H1 (cell line): ENCODE measurements around the gene DLG1.

Experiments
- CEBPB ChIP-seq: IDR thresholded peaks from 2 replicates; pipeline ENCODE4 v1.6.1; 2012; ENCODE audit warnings: low read depth, low read length
- CTCF ChIP-seq, 3 experiments: IDR thresholded peaks; 1 replicate in 2 of 3; 2 replicates in 1 of 3; pipeline versions ENCODE4 v1.5.1 to v1.6.1; 2011; ENCODE audit warnings: low read length in 3 of 3, mild to moderate bottlenecking in 3 of 3, inconsistent platforms in 2 of 3, low read depth in 1 of 3, moderate library complexity in 1 of 3; ENCODE audit not compliant: insufficient read depth in 1 of 3; ENCODE audit errors: control extremely low read depth in 1 of 3
- EP300 ChIP-seq, 2 experiments: IDR thresholded peaks; 1 replicate in 1 of 2; 2 replicates in 1 of 2; pipeline ENCODE4 v1.6.1; 2011 to 2012; ENCODE audit warnings: low read depth in 2 of 2, low read length in 2 of 2, mild to moderate bottlenecking in 2 of 2, borderline replicate concordance in 1 of 2, inconsistent platforms in 1 of 2, moderate library complexity in 1 of 2
- EZH2 ChIP-seq: fragments of 200-600 bp; sonication (generic); IDR thresholded peaks from 2 replicates; pipeline ENCODE4 v1.7.1; 2012; ENCODE audit warnings: low read depth, mild to moderate bottlenecking, moderate library complexity, low read length, inconsistent platforms; ENCODE audit not compliant: severe bottlenecking
- GABPA ChIP-seq: IDR thresholded peaks from 2 replicates; pipeline ENCODE4 v1.6.1; 2011; ENCODE audit warnings: mild to moderate bottlenecking, low read length, moderate library complexity, borderline replicate concordance; ENCODE audit not compliant: insufficient read depth
- HDAC2 ChIP-seq, 2 experiments: fragments of 300-600 bp in 1 of 2; sonication (generic) in 1 of 2; IDR thresholded peaks; 2 replicates each; pipeline ENCODE4 v1.6.1; 2011 to 2012; ENCODE audit warnings: low read depth in 2 of 2, low read length in 2 of 2, mild to moderate bottlenecking in 2 of 2, moderate library complexity in 2 of 2, borderline replicate concordance in 1 of 2, inconsistent platforms in 1 of 2
- KDM1A ChIP-seq: fragments of 200-600, 300-600 bp; sonication (generic); IDR thresholded peaks from 2 replicates; pipeline ENCODE4 v1.7.1; 2016; ENCODE audit warnings: mild to moderate bottlenecking, low read length, borderline replicate concordance
- NRF1 ChIP-seq: IDR thresholded peaks from 2 replicates; pipeline ENCODE4 v1.6.1; 2011; ENCODE audit warnings: mild to moderate bottlenecking, low read depth, low read length, improper control_type of control experiment
- POLR2A ChIP-seq, 2 experiments: IDR thresholded peaks; 1 replicate in 1 of 2; 2 replicates in 1 of 2; pipeline ENCODE4 v1.6.1; 2011; ENCODE audit warnings: low read depth in 2 of 2, low read length in 2 of 2, mild to moderate bottlenecking in 2 of 2; ENCODE audit errors: control extremely low read depth in 1 of 2
- SAP30 ChIP-seq: fragments of 300-600 bp; sonication (generic); IDR thresholded peaks from 2 replicates; pipeline ENCODE4 v1.7.1; 2012; ENCODE audit warnings: low read length, moderate library complexity, mild to moderate bottlenecking, inconsistent platforms; ENCODE audit not compliant: insufficient read depth, insufficient replicate concordance
- TAF7 ChIP-seq: optimal IDR thresholded peaks from 2 replicates; pipeline ENCODE3; 2011; ENCODE audit warnings: low read depth, mild to moderate bottlenecking, inconsistent platforms, low read length, moderate library complexity, borderline replicate concordance
- ZNF274 ChIP-seq: IDR thresholded peaks from 2 replicates; pipeline ENCODE4 v1.7.0; 2012; ENCODE audit warnings: low read length, borderline replicate concordance; ENCODE audit errors: extremely low read depth

- TF ChIP-seq GABPA (no peak), SAP30 (no peak), HDAC2 (IDR thresholded peaks at IDR 0.05; ENCODE audit: borderline replicate concordance in 1 of 2, low read depth in 2 of 2, low read length in 2 of 2) (no peak; a peak in 1 of 4 replicates), EP300 (IDR thresholded peaks at IDR 0.05; ENCODE audit: borderline replicate concordance in 1 of 2, low read depth in 2 of 2, low read length in 2 of 2) (no peak), EZH2 (no peak), POLR2A (IDR thresholded peaks at IDR 0.05; ENCODE audit: control extremely low read depth in 1 of 2, low read depth in 2 of 2, low read length in 2 of 2) (no peak), CEBPB (no peak), NRF1 (no peak), TAF7 (no peak), ZNF274 (no peak), CTCF (IDR thresholded peaks at IDR 0.05; ENCODE audit: control extremely low read depth in 1 of 3, insufficient read depth in 1 of 3, low read depth in 1 of 3, low read length in 3 of 3) (no peak), KDM1A (no peak)
Observed at GRCh38 chr3:197298945-197299854, 788 bp upstream of the DLG1 start.
